ENCODE measurements around the gene ACTRT2. TPM values are rescaled to one million over a fixed set of nuclear protein-coding genes. Genes with fewer than 3 reads are reported as not detected.

Gene ACTRT2
- total RNA-seq, 4 donors from 2014 or later, result not detected

- WGBS, result 62% methylated on average over 9 of the region's 32 CpGs
- no peak for TF ChIP-seq POLR2AphosphoS5 (IDR thresholded peaks at IDR 0.05)
- TF ChIP-seq EP300 (IDR thresholded peaks at IDR 0.05), result no peak
- no peak for TF ChIP-seq POLR2A (IDR thresholded peaks at IDR 0.05)
- no peak for TF ChIP-seq CTCF (IDR thresholded peaks at IDR 0.05)
- no peak overlapping the region for H3K4me3 ChIP-seq
- no peaks in the 10 kb centered on the region for H3K36me3 ChIP-seq
- no peaks in the 10 kb centered on the region for H3K4me1 ChIP-seq
- H3K9me3 ChIP-seq, result no peaks in the 10 kb centered on the region
- DNase-seq (ENCODE audit: low spot score in 2 of 2), result peak in 1 of 2 donors; percentile 50
- peaks cover 76% of the 10 kb centered on the region for H3K27me3 ChIP-seq
- H3K27ac ChIP-seq, result no peak overlapping the region
Observed at GRCh38 chr1:3028531-3029282, 7.4 kb downstream of the ACTRT2 start.

DNA sequence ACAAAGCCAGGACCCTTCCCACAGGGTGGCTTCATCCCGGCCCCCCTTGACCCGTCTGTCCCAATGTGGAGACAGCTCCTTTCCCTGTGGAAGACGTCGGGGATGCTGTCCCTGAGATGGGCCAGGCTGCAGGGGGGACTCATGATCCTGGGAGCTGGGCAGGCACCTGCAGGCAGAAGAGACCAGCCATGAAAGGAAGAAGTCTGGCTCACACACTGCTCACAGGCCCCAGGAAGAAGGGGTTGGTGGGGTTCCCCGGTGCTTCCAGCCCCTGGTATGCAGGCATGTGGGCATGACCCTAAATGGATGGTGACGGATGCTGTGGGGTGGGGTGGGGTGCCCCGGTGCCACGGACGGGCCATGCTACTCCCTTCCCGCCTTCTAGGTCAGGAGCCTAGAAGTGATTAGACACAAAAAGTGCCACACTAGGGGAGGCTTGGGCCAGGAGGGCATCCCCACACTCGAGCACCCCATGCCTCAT is 8.3 kb downstream of the ACTRT2 start:
- WGBS, result 96% methylated on average over 5 of the region's 11 CpGs
- Histone ChIP-seq H3K4me3 (no peak overlapping the region), H3K27ac (no peak overlapping the region), H3K36me3 (no peaks in the 10 kb centered on the region), H3K4me1 (no peaks in the 10 kb centered on the region), H3K27me3 (peaks cover 78% of the 10 kb centered on the region), H3K9me3 (no peaks in the 10 kb centered on the region)
- peak in 1 of 2 donors; percentile 62 for DNase-seq (ENCODE audit: low spot score in 2 of 2)
- TF ChIP-seq CTCF (IDR thresholded peaks at IDR 0.05), result no peak
- no peak for TF ChIP-seq EP300 (IDR thresholded peaks at IDR 0.05)
- no peak for TF ChIP-seq POLR2AphosphoS5 (IDR thresholded peaks at IDR 0.05)
- no peak for TF ChIP-seq POLR2A (IDR thresholded peaks at IDR 0.05)

- Histone ChIP-seq H3K27ac (no peak overlapping the region), H3K27me3 (peaks cover 79% of the 10 kb centered on the region), H3K4me3 (no peak overlapping the region), H3K36me3 (no peaks in the 10 kb centered on the region), H3K4me1 (no peaks in the 10 kb centered on the region), H3K9me3 (no peaks in the 10 kb centered on the region)
- no peak for TF ChIP-seq POLR2AphosphoS5 (IDR thresholded peaks at IDR 0.05)
- peak; percentile 56 to 65 for DNase-seq (ENCODE audit: low spot score in 2 of 2)
- WGBS, result no CpG with 5 or more reads among the region's 32 CpGs
Observed at GRCh38 chr1:3029991-3030662, 8.9 kb downstream of the ACTRT2 start.

- Histone ChIP-seq H3K27me3 (peaks cover 79% of the 10 kb centered on the region), H3K4me3 (no peak overlapping the region), H3K4me1 (no peaks in the 10 kb centered on the region), H3K9me3 (no peaks in the 10 kb centered on the region), H3K27ac (no peak overlapping the region), H3K36me3 (no peaks in the 10 kb centered on the region)
- WGBS, result 84% methylated on average over 9 of the region's 22 CpGs
- peak in 1 of 2 donors; percentile 60 for DNase-seq (ENCODE audit: low spot score in 2 of 2)
- TF ChIP-seq CTCF (IDR thresholded peaks at IDR 0.05) (no peak), EP300 (IDR thresholded peaks at IDR 0.05) (no peak), POLR2AphosphoS5 (IDR thresholded peaks at IDR 0.05) (no peak), POLR2A (IDR thresholded peaks at IDR 0.05) (no peak)
Observed at GRCh38 chr1:3030663-3031381, 9.6 kb downstream of the ACTRT2 start.

DNA sequence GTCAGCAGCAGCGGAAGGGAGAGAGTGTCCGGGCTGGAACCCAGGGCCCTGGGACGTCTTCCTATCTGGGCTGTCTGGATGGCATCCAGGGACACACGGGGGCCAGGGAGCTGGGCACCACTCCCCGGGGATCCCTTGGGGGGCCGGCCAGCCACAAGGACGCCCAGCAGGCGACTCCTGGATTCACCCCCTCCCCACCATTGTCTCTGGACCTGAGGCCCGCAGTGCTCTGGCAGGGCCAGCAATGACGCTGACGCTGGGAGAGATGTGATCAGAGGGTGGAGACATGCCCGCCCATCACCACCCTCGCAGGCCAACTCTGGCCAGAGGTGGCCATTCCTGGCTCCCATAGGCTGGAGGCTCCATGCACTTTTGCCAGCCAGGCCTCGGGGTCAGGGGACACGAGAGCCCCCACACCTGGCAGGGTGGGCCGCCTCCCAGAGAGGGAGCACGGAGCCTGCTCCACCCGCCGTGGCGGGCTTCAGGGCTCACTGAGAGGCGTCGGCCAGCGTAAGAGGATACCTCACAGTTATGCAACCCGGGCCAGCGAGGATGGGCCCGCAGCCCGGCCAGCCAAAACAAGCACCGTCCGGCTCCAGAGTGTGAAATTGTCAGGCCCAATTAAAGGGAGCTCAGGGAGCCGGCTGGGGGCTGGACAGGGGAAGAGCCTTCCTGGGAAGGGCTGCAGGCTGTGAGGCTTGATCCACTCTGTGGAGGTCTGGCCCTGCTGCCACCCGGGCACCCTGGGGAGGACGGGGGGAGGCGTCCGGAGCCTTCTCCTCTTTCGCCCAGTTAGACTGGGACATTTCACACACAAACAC is 10.3 kb downstream of the ACTRT2 start:
- peak; percentile 50 to 79 for DNase-seq (ENCODE audit: low spot score in 2 of 2)
- Histone ChIP-seq H3K27me3 (peaks cover 86% of the 10 kb centered on the region), H3K4me3 (no peak overlapping the region), H3K9me3 (no peaks in the 10 kb centered on the region), H3K4me1 (no peaks in the 10 kb centered on the region), H3K36me3 (no peaks in the 10 kb centered on the region), H3K27ac (no peak overlapping the region)
- WGBS, result 81% methylated on average over 11 of the region's 35 CpGs
- TF ChIP-seq EP300 (IDR thresholded peaks at IDR 0.05) (no peak), CTCF (IDR thresholded peaks at IDR 0.05) (no peak), POLR2AphosphoS5 (IDR thresholded peaks at IDR 0.05) (no peak), POLR2A (IDR thresholded peaks at IDR 0.05) (no peak)

Data from suprapubic skin (tissue), 4 donors.